NCI-H2107 (cell line): ENCODE data around the gene UBAC1.

Experiments
- DNase-seq: peaks from one replicate; lab custom pipeline; 2025; lab: John Stamatoyannopoulos, UW

Gene UBAC1

GRCh38 chr9:135941288-135941995 is 19.7 kb downstream of the UBAC1 start:
- no peak for DNase-seq

GRCh38 chr9:135939351-135940265 is 21.6 kb downstream of the UBAC1 start:
- no peak for DNase-seq

- no peak for DNase-seq
These were observed 23.4 kb downstream of the UBAC1 start for GRCh38 chr9:135937521-135938489.

- no peak for DNase-seq
These were observed 28.1 kb downstream of the UBAC1 start for GRCh38 chr9:135933114-135933513.

- DNase-seq: no peak
These were observed 28.5 kb downstream of the UBAC1 start for GRCh38 chr9:135932656-135933055.

GRCh38 chr9:135931349-135931820 is 29.8 kb downstream of the UBAC1 start:
- DNase-seq: no peak

GRCh38 chr9:135930446-135931345 is 30.5 kb downstream of the UBAC1 start:
- DNase-seq: no peak

GRCh38 chr9:135929656-135930445 is 31.3 kb downstream of the UBAC1 start:
- DNase-seq: no peak

- DNase-seq: no peak
These were observed 32.2 kb downstream of the UBAC1 start for GRCh38 chr9:135928731-135929655.

GRCh38 chr9:135928074-135928730 is 33.0 kb downstream of the UBAC1 start:
- no peak for DNase-seq

GRCh38 chr9:135927195-135928013 is 33.8 kb downstream of the UBAC1 start:
- DNase-seq: no peak

- no peak for DNase-seq
These were observed 34.6 kb downstream of the UBAC1 start for GRCh38 chr9:135926402-135927194.

- DNase-seq: no peak
These were observed 35.6 kb downstream of the UBAC1 start for GRCh38 chr9:135925496-135926133.

GRCh38 chr9:135924628-135925338 is 36.4 kb downstream of the UBAC1 start:
- no peak for DNase-seq

- DNase-seq: no peak
These were observed 37.7 kb downstream of the UBAC1 start for GRCh38 chr9:135923508-135923907.
